ENCODE data around the gene NR4A1.

The NR4A1 gene

DNA sequence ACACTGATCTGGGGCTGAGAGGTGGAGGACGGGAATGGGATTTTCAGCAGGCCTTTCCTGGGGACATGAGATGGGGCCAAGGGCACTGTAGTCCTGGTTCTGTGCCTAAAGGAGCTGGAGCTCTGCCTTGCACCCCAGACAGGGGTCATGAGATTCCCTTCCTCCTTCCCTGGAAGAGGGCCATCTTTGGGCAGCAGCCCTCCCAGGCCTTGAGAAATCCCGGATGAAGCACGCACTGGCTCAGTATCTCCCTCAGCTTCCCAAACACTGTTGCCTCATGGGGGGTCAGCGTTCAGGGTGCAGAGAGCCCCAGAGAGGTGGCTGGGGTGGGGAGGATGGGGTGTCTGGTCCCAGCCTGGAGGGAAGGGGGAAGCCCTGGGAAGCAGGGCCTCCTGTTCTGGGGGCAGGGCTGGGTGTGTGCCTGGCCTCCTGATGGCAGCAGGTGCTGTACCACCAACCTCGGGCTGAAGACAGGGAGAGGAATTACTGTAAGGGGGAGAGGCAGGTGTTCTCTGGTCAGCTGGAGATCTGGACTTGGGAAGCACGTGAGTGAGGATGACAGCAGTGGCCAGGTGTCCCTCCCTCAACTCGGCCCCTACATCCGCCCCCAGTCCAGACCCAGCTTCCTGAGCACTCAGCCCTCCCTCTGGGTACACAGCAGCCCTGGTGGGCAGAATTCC lies 8.4 kb upstream of the NR4A1 start:
- ATAC-seq = no peak

DNA sequence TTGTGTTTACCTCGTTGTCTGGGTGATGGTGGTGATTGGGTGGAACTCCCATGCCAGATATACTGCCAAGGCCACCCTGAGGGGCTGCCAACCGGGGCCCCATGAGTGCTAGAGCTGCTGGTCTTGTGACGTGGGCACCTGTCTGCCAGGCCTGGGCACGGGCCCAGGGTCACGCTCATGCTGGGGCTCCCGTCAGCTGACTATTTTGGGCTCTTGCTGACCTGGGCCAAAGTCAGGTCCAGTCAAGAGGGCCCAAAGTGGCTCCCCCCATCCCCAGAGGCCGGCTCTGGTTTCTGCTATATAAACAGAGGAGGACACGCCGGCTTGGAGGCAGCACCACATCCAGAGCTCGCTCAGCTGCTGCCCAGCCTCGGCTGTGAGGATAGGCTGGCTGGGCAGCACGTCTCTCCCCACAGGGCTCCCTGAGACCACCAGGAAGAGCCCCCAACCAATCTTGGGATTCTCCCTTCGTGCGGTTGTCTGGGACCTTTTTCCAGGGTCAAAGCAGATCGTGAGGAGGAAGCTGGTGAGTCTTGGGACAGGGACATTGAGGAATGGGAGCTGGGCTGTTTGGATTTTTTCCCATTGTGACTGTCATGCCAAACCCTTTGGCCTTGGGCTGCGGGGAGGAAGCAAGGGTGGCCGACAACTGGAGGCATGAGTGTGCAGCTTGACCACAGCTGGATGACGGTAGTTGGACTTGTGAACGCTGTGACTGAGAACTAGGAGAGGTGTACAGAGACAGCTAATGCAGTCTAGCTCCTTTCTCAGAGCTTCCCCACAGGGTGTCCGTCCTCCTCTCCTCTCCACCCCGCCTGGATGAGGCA lies 7.6 kb upstream of the NR4A1 start:
- no peak for ATAC-seq

DNA sequence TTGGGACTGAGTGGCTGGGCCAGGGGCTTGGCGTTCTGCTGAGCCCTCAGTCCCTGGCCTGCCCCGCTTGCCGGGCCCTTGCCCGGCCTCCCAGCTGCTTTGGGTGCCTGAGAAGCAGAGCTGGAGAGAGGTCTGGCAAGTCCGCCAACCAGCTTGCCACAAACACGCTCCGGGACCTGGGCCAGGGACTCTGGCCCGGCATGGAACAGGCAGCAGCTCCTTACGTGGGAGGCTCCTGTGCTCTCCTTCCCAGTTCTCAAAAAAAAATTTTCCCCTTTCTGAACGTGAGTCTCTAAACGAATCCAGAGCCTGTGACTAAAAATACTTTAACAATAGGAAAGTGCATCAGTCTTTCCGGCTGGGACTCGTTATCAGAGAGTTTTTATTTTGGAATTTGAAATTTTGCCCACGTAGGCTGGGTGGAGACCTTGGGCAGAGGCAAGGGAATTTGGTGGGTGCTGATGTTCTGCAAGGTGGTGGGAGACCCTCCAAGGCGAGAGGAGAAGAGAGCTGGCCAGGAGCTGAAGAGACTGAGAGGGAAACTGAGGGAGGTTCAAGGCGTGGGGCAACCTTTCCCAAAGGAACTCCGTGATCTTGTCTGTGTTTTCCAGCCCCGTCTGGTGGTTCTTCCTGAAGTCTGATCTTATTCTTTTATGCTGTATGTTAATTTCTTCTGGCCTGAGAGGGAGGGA lies 6.8 kb upstream of the NR4A1 start:
- ATAC-seq = no peak

DNA sequence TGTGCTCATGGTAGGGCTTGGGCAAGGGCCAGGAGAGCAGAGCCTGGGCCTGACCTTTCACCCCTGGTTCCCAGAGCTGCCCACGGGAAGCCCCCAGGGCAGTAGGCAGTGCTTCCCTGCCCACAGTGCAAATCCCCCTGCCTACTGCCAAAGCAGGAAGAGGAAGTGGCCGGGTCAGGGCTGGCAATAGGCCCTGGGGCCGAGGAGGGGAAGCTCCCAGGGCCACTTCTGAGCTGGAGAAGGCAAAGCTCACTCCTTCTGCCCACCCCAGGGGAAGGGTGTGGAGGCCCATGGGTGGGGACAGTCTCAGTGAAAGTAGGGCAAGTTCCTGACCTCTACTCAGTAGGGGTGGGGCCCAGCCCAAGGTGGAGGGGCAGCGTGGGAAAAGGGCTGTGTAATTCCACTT lies 5.4 kb upstream of the NR4A1 start:
- ATAC-seq = no peak

DNA sequence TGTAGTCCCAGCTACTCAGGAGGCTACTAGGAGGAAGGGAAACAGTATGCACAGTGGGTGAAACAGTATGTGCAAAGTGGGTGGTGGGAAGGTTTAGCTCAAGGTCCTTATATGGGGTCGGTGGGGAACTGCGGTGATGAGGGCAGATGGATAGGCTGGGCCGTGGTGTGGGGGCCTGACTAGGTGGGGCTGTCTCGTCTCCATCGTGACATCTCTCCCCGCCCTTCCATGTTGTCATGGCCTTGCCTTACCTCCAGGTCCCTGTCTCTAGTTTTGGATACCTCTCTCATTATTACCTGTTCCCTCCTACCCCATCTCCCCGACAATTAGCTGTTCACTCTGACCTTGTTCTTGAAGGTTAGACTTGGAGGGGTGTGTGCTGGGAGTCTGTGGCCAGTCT lies 4.4 kb upstream of the NR4A1 start:
- ATAC-seq = no peak

DNA sequence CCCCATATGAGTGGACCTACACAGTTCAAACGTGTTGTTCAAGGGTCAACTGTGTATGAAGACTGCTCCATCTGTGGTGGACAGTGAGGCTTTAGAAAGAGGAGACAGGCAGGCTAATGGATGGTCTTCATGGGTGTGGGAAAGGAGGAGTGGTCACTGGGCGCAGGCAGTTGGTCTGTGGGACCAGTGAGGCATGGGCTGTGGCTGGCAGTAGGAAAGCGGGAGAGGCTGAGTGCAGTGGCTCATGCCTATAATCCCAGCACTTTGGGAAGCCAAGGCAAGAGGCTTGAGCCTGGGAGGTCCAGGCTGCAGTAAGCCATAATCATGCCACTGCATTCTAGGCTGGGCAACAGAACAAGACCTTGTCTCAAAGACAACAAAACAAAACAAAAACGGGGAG lies 2.0 kb upstream of the NR4A1 start:
- no peak for ATAC-seq

DNA sequence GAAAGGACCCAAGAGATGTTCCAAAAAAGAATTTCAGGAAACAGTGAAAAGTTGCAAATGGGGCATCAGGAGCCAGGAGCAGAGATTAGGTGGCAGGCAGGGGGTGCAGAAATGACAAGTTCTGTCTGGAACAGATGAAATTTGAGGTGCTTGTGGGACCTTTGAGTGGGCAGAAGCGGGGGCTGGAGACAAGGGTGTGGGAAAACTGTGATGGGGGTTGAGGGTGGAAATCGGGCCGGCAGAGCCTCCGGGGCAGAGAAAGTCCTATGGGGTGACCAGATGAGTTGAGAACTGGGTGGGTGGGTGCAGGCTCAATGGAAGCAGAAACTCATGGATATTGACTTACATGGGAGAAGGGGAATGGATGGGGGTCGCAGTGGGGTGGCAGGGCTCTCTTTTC lies 1.6 kb upstream of the NR4A1 start:
- no peak for ATAC-seq

DNA sequence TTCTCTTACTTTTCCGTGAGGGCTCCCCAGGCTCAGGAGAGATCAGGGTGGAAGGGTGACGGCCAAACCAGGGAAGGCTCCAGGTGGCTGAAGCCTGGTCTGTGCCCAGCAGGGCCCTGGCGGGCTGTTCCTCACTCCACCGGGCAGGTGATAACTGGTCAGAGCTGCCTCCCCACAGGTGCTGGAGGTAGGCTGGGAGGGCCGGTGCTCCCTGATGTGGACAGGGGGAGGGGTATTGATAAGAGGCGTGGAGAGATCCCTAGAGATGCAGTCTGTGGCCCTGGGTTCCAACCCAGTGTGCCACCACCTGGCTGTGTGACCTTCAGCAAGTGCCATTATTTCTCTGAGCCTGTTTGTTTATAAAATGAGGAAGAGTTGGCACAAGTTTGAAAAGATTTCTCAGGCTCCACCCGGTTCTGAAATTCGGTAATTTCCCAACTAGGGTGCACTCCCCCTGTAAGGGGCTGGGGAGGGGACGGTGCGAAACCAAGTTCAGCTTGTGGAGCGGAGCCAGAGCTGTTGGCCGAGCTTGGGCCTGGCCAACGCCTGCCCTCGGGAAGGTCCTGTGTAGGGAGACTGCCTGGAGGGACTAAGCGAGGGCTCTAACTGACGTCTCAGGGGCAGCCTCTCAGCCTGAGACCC lies 1.0 kb upstream of the NR4A1 start:
- ATAC-seq = no peak

DNA sequence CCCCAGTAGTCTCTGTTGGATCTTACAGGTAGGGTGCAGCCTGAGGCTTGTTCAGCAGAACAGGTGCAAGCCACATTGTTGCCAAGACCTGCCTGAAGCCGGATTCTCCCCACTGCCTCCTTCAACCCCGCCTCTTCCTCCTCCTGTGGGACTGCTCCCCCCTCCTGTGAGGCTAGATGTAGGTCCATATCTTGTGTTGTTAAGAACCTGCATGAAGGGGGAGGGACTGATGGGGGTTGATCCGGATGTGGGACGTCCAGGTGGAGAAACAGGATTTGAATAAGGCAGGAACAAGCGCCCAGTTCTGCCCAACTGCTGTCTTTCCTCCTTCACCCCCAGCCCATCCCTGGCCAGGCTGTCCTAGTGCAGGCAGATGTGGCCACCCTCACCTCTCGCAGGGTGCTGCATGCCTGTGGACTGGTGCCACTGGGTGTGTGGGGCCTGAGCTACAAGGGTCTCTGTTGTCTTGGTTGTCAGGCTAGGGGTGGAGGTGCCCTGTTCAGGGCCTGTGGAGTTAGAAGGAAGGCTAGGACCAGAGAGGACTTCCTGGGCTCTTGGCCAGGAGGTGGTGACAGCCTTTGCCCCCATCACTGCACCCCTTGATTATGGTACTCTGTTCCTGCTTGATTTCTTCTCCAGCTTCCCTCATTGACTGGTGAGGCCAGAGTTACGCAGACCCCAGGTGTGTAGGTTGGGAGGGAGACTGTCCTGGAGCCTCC lies 1.4 kb downstream of the NR4A1 start:
- ATAC-seq = no peak

DNA sequence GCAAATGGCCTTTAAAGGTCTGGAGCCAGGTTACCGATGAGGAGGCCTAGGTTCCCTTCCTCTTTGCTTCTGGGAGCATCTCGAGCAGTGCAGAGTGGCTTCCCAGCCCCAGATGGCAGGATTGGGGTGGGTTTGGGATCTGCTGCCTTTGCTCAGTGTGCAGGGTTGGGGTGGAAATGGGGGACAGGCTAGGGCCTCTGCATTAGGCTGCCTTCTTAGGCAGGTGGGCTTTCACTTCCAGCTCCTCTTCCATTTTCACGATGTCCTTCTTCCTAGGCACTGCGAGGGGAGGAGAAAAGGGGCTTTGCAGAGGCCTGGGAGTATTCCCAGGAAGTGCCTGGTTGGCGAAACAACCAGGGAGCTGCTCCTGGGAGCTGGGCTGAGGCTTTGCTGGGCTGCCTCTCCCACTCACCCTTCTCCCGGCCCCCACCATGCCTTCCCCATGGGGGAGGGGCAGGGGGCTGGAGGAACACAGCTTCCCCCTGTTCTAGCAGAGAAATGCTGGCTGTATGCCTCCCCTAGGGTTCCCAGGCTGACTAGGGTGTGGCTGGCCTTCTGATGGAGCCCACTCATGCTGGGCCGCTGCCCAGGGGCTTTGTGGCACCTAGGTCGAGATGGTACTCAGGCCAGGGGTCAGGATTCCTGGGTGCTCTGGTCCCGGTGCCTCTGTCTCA lies 2.4 kb downstream of the NR4A1 start:
- no peak for ATAC-seq

DNA sequence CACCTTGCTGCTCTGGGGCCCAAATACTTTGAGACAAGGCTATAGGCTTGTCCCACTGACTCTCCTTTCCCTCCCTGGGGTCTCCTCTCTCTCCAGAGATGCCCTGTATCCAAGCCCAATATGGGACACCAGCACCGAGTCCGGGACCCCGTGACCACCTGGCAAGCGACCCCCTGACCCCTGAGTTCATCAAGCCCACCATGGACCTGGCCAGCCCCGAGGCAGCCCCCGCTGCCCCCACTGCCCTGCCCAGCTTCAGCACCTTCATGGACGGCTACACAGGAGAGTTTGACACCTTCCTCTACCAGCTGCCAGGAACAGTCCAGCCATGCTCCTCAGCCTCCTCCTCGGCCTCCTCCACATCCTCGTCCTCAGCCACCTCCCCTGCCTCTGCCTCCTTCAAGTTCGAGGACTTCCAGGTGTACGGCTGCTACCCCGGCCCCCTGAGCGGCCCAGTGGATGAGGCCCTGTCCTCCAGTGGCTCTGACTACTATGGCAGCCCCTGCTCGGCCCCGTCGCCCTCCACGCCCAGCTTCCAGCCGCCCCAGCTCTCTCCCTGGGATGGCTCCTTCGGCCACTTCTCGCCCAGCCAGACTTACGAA lies 3.1 kb downstream of the NR4A1 start:
- ATAC-seq = no peak

DNA sequence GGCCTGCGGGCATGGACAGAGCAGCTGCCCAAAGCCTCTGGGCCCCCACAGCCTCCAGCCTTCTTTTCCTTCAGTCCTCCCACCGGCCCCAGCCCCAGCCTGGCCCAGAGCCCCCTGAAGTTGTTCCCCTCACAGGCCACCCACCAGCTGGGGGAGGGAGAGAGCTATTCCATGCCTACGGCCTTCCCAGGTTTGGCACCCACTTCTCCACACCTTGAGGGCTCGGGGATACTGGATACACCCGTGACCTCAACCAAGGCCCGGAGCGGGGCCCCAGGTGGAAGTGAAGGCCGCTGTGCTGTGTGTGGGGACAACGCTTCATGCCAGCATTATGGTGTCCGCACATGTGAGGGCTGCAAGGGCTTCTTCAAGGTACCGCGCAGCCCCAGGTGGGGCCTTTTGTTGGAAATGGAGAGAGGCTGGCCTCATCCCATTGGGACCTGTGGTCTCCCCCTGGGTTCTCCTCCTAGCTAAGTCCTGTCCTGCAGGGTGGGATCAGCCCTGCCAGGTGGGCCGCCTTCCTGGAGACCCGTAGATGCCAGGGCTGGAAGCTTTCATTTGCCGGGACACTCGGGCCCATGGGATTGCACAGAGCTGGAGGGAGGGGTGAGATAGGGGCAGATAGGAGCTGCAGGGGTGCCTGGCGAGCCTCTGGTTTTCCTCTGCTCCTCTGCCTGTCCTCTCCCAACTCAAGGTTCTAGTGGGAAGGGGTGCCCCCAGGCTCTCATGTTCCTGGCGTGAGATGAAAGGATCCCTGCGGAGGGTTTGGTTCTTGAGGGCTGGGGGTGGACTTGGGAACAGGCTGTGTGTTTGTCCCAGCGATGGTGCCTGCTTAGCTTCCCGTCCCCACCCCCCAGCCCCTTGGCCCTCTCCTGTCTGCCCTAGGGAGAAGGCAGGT lies 3.8 kb downstream of the NR4A1 start:
- ATAC-seq = no peak

DNA sequence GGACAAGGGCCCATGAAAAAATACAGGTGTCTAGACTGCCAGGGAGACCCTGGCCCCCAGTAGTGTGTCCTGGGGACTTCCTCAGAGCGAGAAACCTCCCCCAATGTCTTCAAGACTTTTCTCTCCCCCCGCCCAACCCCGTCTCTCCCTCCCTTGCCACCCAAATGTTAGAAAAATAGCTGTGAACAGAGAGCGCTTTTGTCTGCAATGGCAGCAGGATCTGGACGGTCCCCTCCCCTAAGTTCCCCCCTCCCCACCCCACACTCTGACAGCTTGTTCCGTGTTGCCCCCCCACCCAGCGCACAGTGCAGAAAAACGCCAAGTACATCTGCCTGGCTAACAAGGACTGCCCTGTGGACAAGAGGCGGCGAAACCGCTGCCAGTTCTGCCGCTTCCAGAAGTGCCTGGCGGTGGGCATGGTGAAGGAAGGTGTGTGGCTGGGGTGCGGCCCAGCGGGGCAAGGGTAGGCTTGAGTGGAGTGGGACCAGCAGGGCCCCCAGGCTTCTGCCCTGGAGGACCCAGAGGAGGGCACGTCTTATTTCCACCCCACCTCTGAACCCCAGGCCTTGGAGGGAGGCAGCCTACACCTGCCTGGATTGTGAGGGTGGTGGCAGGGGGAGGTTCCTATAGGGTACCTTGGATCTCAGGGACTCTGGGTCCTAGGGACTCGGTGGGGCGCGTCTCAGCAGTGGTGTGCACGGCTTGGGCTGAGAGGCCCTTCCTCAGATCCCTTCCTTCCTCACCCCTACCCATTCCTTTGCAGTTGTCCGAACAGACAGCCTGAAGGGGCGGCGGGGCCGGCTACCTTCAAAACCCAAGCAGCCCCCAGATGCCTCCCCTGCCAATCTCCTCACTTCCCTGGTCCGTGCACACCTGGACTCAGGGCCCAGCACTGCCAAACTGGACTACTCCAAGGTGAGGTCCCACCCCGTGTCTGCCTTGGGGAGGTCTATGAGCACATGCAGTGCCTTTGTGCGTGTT lies 4.8 kb downstream of the NR4A1 start:
- ATAC-seq = no peak

DNA sequence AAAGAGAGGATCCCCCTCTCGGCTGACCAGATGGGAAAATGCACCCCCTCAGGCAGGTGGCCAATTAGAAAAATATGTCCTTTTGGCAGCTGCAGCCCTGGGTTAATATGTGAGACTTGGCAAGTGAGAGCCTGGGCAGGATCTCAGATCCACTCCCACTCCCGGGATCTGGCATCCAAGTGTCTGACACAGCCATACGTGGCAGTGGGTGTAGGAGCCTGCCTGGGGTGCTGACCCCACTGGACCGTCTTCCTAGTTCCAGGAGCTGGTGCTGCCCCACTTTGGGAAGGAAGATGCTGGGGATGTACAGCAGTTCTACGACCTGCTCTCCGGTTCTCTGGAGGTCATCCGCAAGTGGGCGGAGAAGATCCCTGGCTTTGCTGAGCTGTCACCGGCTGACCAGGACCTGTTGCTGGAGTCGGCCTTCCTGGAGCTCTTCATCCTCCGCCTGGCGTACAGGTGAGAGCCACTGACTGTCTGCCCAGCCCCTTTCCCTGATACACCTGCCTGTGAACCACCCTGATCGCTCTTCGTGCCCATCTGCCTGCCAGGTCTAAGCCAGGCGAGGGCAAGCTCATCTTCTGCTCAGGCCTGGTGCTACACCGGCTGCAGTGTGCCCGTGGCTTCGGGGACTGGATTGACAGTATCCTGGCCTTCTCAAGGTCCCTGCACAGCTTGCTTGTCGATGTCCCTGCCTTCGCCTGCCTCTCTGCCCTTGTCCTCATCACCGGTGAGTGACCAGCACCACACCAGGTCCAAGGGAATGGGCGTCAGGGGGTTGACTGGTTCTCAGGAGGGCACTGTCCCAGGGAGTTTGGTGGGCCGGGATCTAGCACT lies 5.8 kb downstream of the NR4A1 start:
- no peak for ATAC-seq

DNA sequence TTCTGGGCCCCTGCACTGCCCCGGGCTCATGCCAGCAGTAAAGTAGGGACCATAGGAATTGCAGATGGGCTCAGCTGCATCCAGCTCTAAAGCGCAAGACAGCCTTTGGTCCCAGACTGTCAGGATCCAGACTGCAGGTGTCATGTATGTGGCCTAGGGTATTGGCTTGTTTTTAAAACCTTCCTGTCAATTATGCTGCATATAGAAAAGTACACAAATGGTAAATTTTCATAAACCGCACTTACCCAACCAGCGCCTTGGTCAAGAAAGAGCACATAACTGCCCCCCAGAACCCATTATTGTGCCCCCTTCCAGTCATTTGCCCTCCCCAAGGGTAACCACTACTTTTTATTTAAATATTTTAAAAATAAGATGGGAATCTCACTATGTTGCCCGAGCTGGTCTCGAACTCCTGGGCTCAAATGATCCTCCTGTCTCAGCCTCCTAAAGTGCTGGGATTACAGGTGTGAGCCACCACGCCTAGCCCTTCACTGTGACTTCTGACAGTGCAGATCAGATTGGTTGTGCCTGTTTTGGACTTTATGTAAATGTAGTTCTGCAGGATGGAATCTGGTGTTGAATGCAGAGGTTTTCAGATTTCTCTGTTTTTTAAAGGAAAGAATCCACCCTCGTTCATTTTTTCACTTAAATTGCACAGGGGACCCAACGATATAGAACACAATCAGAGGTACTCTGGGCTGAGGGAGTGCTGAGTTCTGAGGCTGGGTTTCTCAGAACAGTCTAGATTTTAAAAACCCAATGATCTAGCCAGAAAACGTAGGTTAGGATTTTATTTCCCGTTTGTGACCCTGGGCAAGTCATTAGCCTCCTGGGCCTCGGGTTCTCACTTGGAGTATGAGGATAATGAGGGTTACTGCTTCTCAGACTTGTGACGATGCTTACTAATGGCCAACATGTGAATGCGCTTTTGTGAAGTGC lies 6.7 kb downstream of the NR4A1 start:
- no peak for ATAC-seq

DNA sequence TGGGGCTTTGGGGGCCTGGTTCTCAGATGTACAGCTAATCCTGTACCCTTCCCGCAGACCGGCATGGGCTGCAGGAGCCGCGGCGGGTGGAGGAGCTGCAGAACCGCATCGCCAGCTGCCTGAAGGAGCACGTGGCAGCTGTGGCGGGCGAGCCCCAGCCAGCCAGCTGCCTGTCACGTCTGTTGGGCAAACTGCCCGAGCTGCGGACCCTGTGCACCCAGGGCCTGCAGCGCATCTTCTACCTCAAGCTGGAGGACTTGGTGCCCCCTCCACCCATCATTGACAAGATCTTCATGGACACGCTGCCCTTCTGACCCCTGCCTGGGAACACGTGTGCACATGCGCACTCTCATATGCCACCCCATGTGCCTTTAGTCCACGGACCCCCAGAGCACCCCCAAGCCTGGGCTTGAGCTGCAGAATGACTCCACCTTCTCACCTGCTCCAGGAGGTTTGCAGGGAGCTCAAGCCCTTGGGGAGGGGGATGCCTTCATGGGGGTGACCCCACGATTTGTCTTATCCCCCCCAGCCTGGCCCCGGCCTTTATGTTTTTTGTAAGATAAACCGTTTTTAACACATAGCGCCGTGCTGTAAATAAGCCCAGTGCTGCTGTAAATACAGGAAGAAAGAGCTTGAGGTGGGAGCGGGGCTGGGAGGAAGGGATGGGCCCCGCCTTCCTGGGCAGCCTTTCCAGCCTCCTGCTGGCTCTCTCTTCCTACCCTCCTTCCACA lies 7.6 kb downstream of the NR4A1 start:
- no peak for ATAC-seq

Measured in activated CD4-positive, CD25-positive, alpha-beta regulatory T cell treated with anti-CD3 and anti-CD28 coated beads, Interleukin-2, amount 50 U/mL, for 24 hours (primary cell).